Measurements from ENCODE around the gene PXDN.

- no peak for TF ChIP-seq CTCF (IDR thresholded peaks at IDR 0.05; ENCODE audit: low read depth, low read length, poor library complexity, severe bottlenecking)
- TF ChIP-seq EZH2phosphoT487 (IDR thresholded peaks at IDR 0.05; ENCODE audit: borderline replicate concordance, low read length): no peak
Measured at GRCh38 chr2:1709335-1709605, 35.0 kb downstream of the PXDN start.

Data from DOHH2 (cell line).